ENCODE measurements around the gene KCNH5.
A peak's percentile ranks its signal among the peaks of the same experiment; 100 is the strongest.

The KCNH5 gene

DNA sequence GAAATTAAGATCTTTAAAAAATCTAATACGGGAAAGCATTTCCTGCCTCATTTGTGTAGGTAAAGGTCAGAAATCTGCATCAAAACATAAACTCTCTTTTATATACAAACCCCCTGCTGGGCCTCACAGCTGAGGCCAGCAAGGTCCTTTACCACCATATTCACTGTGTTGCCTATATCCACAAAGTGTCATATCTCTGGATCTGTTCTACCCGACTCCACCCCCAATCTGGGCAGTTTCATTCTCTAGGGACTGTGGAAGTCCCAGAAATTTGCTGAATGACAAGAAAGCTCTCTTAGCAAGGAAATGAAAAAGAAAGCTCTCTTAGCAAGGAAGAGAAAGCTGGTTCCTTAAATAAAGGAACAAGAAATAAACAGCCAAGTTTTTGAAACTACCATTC, 301.7 kb downstream of the KCNH5 start:
- DNase-seq (ENCODE audit: low spot score) = no peak

DNA sequence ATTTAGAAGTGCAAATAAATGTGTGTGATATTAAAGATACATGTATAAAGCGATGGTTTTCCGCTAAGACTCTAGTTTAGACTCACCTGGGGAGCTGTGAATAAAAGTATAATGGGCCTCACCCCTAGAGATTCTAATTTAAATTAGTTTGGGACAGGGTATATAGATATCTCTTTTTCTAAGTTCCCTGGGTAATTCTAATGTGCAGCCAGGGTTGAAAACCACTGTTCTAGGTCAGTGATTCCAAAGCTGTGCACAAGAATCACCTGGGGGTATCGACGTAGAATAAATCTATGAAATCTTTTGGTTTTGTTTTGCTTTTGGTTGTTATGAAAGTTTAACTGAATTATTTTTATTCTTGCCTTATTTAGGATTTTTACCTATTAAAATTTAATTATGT, 302.1 kb downstream of the KCNH5 start:
- no peak for DNase-seq (ENCODE audit: low spot score)

DNA sequence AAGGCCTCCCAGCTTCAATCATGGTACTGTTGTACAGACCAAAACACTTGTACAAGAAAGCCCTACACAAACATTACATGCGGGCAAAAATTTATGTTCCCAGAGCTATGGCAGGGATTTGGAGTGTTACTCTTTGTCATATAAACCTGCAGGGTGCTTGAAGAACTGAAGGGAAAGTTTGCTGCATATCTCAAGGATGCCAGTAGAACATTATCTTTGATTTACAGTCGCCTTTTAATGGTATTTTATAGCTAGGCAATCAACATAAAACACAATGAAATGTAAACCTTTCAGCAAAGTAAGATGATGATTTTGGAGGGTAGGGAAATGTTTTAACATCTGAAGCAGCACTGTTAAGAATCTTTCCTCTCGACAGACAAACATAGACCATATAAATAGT, 305.6 kb downstream of the KCNH5 start:
- DNase-seq (ENCODE audit: low spot score) = no peak

DNA sequence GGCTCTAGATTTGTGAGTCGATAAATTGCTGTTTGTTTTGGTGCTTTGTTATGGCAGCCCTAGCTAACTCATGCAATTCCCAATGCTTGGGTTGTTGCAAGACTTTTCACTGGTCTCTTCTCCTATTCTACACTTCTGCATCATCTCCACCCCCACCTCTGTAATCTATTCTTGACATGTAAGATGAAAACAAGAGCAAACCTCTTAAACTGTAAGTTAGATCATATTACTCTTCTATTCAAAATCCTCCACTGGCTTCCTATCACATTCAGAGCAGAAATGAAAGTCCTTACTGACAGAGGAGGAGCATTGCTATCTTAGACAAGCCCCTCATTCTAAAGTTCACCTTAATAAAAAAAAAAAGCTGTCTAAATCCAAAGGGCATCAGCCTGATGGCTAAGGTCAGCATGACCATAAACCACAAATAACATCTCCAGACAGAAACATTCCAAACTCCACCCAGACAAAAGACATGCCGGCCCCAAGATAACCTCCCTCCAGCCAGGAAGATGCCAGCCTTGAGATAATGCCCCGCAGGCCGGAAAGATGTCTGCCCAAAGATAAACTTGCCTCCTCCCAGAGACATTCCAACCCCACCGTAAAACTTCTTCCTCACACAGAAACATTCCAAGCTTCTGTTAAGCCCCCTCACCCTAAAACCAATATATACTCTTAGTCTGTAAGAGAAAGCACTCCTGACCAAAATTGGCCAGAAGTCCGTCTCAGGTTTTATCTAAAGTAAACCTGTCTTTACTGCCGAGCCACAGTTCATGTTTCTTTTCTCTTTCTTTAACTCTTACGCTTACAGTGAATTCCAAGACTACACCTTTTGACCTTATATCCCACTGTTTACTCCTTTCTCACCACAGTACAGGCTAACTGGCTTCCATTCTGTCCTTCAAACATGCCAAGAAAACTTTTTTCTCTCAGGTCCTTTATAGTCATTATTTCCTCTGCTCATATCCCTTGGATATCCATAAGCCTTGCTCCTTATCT, 308.9 kb downstream of the KCNH5 start:
- DNase-seq (ENCODE audit: low spot score) = no peak

DNA sequence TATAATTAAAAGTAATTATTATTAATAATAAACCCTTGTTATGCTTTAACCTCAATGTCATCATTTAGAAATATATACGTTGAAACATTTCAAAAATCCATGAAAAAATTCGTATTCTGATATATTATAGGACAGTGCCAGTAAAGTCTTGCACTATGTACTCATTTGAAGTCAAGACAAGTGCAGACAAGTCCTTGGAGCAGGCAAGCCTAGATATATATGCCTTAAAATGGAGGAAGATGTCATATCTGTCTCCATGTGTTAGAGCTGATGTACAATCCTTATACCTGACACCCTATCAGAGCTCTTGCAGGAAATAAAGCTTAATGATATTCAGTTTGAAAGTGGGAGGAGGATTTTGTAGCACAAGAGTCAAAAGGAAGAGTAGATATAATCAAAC, 310.4 kb downstream of the KCNH5 start:
- DNase-seq (ENCODE audit: low spot score) = no peak

DNA sequence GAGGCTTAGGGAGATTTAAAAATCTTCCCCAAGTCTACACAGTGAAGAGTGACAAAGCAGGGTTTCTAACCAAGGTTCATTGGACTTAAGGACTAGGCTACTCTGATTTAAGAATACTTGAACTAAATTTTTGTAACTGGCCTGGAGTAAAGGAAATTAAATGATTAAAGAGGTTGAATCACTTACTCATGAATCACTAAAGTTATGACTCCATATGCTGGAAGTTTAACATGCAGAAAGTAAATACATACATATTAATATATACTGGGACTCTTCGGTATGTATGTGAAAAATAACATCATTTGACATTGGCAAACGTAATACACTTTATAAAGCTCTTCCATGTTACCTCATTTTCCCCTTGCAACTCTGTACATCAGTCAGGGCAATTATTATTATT, 322.9 kb downstream of the KCNH5 start:
- no peak for DNase-seq (ENCODE audit: low spot score)

DNA sequence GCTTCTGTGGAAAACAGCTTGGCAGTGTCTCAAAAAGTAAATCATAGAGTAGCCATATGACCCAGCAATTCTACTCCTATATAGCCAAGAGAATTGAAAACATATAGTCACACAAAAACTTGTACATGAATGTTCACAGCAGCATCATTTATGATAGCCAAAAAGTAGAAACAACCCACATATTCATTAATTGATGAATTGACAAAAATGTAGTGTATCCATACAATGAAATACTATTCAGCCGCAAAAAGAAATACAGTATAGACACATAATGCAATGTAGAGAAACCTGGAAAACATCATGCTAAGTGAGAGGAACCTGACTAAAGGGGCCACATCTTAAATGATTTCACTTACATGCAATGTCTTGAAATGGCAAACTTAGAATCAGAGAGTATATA, 326.6 kb downstream of the KCNH5 start:
- DNase-seq (ENCODE audit: low spot score) = no peak

DNA sequence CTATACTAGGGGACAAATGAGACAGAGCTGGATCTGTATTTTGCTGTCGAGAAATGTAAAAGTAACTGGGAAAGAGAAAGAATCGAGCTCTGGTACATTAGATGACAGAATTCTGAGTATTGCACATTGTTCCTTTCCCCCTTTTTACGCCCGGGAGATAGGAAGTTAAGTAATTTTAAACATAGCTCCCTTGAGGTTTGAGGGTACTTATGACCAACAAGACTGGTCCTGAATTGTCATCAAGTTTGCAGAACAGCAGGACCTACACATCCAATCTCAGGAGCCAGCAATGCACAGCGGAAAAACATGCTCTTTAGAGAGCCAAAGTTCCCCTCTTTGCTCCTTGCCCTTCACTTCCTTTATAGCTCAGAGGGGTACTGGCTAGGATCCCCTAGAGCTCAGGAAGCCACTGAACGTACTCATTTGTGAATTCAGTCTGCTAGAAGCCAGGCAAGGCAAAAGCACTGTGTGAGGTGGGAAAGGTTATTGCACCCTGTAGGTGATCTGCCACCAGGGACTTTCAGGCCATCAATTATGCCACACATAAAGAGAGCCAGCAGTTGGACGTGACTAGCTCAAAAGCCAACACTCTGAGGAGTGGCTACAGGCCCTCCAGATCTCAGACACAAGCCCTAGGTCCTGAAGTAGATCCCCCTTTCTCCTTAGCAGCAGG, 333.8 kb downstream of the KCNH5 start:
- no peak for DNase-seq (ENCODE audit: low spot score)

DNA sequence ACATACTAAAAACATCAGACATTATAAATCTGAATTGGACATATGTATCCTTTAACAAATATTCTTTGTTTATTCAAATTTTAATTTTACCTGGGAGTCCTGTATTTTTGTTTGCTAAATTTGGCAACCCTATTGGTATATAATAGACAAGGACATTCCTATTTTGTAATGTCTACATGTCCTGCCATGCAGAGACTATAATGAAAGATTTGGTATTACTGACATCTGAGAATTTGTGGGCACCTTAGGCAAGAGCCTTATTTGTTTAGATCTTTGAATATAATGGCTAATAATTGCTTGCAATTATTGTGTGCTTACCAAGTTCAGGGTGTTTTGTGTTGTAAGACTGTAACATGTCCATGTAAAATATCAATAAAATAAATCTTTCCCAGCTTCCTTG, 334.4 kb downstream of the KCNH5 start:
- DNase-seq (ENCODE audit: low spot score) = no peak

DNA sequence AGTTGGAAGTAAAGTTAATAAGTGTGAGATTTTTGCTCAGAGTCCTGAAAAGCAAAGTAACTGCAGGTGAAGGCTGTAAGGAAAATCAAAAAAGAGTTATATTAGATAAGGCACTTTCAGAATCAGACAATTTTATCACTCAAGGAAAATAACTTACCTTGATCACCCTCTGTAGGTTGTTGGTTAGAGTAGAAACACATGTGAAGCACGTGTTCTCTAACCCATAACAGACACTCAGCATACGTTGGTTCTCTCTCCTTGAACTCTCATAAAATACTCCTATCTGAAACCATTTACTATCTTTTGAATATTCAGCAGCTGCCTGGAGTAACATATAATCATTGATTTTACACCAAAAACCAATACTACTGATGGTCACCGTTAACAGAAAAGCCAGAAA, 335.5 kb downstream of the KCNH5 start:
- DNase-seq (ENCODE audit: low spot score) = no peak

DNA sequence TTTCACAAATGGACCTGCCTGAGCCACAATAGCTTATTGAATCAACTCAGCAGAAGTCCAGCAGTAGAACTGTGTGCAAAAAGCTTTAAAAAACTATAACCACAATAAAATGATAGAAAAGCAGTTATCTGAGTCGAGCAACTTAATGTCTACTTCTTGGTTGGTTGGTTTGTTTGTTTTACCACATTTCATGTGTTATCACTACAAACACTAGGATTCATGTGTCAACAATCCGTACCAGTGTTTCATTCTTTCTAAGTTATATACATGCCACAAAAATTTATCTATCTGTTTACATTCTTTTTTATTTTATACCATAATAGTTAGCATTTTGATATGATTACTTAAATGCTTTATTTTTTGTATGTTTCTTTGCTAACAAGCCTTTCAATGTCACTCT, 339.0 kb downstream of the KCNH5 start:
- no peak for DNase-seq (ENCODE audit: low spot score)

DNA sequence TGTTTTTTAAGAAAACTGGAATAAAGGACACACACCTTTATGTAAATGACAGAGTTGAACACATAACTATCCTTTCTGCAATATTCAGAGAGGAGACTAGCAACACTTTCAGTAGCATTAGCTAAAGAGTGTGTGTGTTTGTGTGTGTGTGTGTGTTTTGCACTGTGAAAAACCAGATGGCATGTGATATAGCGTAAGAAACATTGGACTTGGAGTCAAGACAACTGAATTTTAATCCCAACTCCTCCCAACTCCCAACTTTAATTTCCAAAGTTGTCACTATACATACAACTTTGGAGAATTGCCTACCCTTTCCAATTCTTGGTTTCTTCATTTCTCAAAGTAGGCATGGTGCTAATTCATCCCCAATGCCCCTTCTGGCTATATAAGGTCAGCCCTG, 347.8 kb downstream of the KCNH5 start:
- DNase-seq (ENCODE audit: low spot score) = no peak

DNA sequence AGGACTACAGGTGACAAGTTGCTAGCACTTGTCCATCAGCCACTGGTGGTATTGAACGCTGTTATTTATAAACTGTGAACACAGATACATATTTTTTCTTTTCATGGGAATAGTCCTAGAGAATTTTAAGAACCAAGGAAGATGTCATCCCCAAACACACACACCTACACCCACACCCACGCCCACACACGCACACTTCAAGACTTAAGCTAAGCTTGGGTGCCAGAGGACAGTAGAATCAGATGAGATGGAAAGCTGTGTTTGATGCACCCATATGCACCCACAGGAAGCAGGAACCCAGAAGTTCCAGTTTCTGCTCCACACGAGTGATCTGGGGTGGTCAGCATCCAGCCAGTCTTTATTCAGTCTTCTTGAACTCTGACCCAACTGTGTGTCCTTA, 348.3 kb downstream of the KCNH5 start:
- DNase-seq (ENCODE audit: low spot score) = no peak

DNA sequence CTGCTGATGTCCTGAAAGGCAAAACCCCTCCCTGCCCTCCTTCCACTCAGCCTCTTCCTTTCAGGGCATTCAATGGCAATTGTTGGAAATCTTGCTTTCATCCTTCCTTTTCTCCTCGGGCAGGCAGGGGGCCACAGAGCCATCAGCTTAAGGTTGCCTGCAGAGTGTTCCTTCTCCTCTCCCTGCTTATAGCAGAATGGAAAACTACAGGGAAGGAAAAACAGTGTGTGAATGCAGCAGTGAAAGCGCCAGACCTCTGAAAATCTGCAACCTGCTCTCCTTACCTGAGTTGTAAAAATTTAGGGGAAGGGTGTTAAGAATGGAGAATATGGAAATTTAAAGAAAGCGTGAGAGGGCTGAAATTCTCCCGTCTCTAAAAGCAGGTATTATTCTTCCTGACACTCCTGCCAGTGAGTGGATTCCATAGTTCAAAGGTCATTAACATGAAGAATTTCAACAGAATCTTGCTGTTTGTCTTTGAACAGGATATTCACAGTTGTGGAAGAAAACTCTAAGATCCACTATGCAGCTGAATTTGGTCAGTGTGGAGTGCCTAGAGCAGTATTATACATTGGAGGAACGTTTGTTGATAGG, 348.8 kb downstream of the KCNH5 start:
- no peak for DNase-seq (ENCODE audit: low spot score)

DNA sequence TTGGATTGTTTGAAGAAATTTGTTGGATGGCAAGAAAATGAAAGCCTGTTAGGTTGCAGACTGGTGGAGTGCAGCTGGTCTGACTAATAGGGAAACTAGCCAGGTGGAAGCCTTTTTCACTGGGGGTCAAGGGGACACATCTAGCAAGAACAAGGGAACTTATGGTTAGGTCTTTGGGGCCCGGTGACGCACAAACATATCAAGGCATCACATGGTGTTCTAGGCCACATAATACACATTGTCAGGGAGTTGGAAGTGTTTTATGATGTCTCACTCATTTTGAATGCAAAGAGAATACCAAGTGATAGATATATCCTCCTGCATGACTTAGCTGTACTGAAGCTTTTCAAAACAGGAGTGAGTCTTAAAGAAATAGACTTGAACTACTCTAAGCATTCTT, 351.2 kb downstream of the KCNH5 start:
- no peak for DNase-seq (ENCODE audit: low spot score)

DNA sequence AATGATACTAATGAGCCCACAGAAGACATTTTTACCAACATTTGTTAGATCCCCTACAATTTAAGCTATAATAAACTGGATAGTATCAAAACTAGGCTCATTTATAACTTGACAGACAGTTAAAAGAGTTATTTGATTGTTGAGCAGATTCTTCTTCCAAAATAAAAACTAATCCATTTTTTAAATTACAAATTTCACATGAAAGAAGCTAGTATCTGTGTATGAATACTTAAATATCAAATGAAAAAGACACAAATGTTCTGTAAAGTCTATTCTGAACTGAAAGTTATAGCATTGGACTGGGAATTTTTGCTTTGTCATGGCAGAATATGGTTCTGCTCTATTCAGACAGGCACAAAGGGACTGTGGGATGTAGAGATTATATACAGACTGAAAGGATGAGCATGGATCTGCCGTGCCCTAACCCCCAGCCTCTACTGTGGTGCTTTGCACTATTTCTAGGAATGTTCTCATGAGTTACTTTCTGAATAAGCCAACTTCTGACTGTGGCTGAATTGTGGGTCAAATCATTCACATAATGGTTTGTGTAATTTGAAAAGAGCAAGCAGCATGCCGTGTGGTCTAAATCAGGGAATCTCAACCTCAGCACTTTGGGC, 352.7 kb downstream of the KCNH5 start:
- DNase-seq (ENCODE audit: low spot score) = no peak

DNA sequence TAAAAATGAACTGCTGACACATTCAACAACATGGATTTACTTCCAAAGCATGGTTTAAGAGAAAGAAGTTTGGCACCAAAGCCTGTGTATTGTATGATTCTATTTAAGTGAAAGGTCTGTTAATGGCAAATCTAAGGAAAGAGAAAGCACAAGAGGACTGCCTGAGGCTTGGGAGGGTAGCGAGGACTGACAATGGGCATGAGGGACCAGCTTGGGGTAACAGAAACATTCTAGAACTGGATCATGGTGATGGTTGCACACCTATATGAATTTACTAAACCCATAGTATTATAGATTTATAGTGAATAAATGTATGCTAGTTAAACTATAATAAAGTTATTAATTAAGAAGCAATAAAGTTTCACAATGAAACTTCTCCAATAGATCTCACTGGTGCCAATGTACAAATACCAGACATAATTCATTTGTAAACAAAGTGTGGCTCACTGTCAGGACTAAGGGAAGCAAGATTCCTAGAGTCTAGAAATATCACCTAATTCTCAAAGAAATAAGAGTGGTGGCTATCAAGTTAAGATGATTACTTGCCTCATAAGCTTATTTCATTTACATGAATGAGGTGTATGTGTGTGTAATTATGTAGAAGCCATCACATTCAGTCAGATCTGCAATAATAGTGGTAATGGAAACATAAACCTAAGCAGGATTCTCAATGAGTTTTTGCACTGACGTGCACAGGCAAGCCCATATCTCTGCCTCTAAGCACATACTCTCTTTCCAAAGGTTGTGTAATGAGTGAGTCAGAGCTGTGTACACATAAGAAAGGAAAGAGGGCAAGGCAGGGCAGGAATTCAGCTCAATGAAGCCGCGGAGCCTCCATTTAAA, 353.4 kb downstream of the KCNH5 start:
- peak; percentile 15 for DNase-seq (ENCODE audit: low spot score)

DNA sequence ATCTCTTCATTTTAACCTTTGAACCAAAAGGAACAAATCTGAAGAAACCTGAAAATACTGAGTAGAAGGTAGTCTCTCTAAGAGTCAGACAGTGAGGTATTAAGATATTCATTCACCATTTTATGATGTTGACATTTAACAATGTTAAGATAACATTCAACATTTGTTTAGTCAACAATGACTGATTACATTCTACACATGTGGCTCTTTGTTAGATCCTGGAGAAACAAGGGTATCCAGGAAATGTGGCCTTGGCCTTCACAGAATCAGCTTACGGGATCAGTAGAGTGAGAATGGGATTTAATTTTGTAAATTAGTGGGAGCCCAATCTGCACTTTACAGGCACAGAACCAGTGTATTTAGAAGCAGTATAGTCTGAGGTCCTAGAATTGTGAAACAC, 355.5 kb downstream of the KCNH5 start:
- DNase-seq (ENCODE audit: low spot score) = no peak

DNA sequence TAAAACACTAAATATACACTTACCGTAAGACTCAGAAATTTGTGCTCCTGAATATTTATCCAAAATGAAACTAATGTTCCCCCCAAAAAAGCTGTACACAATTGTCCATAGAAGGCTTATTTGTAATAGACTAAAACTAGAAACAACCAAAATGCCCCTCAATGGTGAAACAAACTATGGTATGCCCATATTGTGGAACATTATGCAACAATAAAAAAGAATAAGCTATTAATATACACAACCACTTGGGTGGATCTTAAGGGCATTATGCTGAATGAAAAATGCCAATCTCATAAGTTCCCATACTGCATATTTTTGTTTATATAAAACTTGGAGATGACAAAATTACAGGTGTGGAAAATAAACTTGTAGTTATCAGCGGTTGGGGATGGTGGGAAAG, 357.4 kb downstream of the KCNH5 start:
- DNase-seq (ENCODE audit: low spot score) = no peak

DNA sequence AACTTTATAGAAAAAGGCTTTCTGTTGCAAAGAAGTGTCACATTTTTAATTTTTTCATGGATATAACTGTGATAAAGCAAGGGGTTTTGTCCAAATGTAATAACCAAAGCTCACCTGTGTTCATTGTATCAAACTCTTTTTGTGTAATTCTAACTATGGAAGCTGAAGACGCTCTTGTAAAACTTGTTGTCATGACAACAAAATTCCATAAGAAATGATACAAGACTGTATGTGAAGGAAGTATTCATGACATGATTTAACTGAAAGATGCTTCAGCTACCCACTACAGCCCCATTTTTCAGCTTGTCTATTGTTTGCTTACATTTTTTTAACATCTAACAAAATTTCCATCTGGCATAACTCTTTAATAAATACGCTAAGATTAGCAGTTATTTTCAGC, 360.9 kb downstream of the KCNH5 start:
- DNase-seq (ENCODE audit: low spot score) = no peak

DNA sequence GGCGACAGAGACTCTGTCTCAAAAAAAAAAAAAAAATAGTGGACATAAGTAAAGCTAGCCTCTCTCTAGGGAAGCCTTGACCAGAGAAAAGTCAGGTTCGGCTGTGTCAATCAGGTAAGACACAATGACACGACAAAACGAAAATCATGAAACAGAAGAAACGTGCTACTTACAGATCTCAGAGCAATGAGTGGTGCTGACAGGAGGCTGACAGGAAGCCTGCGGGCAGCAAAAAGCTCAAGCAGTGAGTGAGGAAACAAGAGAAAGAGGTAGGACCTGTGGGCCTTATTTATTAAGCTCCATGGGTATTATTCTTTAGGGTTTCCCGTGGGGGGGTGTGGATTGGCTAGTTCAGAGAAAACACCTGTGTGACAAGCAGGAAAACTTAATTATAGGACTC, 363.1 kb downstream of the KCNH5 start:
- DNase-seq (ENCODE audit: low spot score) = no peak

Data from COLO829 (cell line).